HG03175 (cell line): ENCODE data around the gene PCK2.

Experiments used
- ATAC-seq: cut with Tn5 transposase; IDR thresholded peaks from one replicate; pipeline ENCODE4 v1.9.1; 2021; ENCODE audit warnings: mild to moderate bottlenecking, moderate library complexity; ENCODE audit not compliant: unreplicated experiment

PCK2 gene

GRCh38 chr14:24060984-24061913, 32.9 kb upstream of the PCK2 start:
- ATAC-seq, result no peak

DNA sequence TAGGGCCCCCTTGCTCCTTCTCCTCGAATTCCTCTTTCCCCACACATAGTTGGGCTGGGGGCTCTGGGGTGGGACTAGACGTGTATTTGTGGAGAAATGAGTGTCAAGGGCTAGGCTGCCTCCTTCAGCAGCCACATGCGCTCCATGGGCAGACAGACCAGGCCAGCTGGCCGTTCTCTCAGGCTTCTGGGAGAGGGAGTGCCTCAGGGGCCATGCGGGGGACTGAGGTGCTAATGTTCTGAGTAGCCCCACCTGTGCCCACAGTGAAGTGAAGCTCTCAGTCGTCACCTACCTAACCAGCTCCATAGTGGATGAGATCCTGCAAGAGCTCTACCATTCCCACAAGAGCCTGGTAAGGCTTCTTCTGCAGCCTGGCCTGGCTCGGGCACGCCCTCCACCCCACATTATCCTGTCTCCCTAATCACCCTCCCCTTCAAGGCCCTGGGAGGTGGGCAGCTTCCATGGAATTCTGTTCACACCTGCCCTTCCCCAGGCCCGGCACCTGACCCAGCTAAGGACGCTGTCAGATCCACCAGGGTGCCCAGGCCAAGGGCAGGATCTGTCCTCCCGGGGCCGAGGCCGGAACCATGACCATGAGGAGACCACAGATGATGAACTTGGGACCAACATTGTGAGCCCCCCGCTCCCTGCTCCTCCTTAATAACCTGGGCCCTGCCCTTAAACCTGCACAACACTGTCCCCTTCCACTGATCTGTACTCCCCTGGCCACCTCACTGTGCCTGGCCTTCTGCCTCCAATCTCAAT, 31.7 kb upstream of the PCK2 start:
- ATAC-seq, result no peak

GRCh38 chr14:24063263-24063836, 30.8 kb upstream of the PCK2 start:
- no peak for ATAC-seq

- no peak for ATAC-seq
Observed at GRCh38 chr14:24064091-24064795, 29.9 kb upstream of the PCK2 start.

DNA sequence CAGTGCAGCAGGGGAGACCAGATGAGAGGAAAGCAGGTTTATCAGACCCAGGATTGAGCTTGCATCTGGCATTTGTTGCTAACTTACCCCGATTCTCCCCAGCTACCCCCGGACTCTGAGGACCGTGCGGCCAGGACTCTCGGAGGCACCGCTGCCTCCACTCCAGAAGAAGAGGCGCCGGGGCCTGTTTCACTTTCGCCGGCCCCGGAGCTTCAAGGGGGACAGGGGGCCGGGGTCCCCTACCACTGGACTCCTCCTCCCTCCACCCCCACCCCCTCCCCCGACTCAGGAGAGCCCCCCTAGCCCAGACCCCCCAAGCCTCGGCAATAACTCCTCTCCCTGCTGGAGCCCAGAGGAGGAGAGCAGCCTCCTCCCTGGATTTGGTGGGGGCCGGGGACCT, 29.3 kb upstream of the PCK2 start:
- ATAC-seq, result no peak

DNA sequence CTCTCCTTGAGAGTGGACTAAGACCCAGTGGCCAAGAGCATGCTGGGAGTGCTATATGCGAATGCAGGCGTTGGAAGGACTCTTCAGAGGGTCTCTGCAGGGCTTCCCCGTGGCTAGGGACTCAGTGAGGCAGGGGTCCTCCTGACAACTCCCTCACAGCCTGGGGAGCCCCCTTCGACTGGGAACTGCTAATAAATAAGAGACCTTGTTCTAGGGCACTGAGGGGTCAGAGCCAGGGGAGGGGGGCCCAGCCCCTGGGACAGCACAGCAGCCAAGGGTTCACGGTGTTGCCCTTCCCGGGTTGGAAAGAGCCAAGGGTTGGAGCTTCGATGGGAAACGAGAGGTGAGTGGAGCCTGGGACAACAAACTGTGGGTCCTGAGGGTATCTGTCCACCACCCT, 28.7 kb upstream of the PCK2 start:
- ATAC-seq, result no peak

GRCh38 chr14:24066496-24067132, 27.5 kb upstream of the PCK2 start:
- ATAC-seq, result no peak

- no peak for ATAC-seq
Observed at GRCh38 chr14:24067133-24068082, 26.7 kb upstream of the PCK2 start.

DNA sequence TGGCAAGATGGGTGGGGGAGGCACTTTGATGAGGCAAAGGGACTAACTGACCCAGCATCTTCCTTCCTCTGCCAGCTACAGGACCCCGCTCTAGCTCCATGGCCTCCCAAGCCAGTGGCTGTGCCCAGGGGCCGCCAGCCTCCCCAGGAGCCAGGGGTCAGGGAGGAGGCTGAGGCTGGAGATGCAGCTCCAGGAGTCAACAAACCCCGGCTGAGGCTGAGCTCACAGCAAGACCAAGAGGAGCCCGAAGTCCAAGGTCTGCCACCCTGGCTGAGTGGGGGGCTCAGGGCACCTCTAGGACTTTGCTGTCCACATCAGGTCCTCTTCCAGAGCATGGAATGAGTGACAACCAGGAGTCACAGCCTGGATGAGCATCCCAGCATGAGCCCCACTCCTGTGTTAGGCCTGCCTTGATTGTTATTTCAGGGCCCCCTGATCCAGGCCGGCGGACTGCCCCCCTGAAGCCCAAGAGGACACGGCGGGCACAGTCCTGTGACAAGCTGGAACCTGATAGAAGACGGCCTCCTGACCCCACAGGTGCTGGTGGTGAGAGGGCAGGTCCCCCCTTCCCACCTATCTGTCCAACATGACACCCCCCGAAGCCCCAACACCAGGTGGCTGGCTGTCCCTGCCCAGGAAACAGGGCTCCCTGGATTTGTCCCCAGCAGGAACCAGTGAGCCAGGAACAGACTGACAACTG, 25.2 kb upstream of the PCK2 start:
- ATAC-seq, result no peak

GRCh38 chr14:24069411-24069735, 24.7 kb upstream of the PCK2 start:
- no peak for ATAC-seq

DNA sequence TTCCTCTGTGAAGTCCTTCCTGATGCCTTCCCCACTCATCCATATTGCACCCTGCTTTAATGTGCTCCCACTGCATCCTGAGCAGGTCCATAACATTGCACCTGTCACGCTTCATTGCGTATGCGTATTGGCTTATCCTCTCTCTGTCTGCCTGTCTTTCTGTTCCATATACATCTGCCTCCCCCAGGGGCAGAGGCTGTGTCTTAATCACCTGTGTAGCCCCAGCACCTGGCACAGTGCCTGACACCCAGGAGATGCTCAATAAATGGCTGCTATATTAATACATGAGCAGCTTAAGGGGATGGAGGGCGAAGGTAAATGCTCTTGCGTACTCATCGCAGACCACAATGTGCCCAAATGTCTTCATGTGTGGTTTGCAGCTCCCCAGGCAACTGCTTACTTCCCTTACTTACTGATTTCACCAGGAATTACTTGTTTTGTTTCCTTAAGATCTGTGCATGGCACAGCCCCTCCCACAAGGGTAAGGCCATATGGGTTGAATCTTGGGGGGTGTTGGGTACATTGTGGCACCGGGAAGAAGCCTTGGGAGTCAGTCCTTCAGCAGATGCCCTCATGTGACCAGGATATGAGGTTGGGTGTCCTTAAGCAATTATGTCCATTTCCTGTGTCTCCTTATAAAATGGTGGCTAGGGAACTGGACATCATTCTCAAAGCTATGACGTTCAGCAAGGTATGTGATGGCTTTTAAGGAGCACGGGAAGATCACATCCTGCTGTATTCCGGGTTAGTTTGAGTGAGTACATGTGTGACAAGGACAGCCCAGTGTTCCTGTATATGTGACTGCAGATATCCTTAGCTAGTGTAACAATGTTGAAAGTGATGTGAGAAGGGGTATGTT, 23.6 kb upstream of the PCK2 start:
- ATAC-seq, result no peak

DNA sequence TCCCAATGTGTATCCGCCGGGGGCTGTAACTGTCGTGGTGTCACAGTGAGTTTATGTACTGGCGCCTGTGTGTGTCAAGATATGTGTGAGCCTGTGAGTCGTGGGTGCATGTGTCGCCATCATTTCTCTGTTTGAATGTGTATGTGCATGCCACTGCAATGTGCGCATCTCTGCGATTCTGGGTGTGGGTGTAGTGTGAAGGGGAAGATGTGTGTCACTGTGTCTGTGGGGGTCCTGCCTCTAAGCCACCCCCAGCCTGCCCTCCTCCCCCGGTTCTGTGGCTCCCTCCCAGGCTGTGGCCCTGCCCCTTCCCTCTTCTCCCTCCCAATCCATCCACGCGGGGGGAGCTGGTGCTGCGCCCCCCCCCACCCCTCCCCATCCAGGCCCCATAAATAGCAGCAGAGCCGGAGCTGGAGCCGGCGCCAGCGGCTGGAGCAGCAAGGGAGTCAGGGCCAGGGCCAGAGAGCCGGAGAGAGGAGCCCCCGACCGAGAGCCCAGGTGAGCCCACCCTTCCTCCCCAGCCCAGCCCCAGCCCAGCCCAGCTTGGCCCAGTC, 22.9 kb upstream of the PCK2 start, which contains the start of gene CPNE6:
TSS of gene CPNE6 (plus strand) at position 419 of the 554 bp plus-strand sequence. CDS start 1,375 bp downstream, outside the sequence.
- no peak for ATAC-seq

GRCh38 chr14:24071836-24072430, 22.2 kb upstream of the PCK2 start:
- no peak for ATAC-seq

- ATAC-seq, result no peak
Observed at GRCh38 chr14:24072436-24072835, 21.7 kb upstream of the PCK2 start.

- ATAC-seq, result no peak
Observed at GRCh38 chr14:24072881-24073877, 20.9 kb upstream of the PCK2 start.
